ENCODE measurements around the gene MRAP. TPM values are rescaled to one million over a fixed set of nuclear protein-coding genes. Genes with fewer than 3 reads are reported as not detected.
A peak's percentile ranks its signal among the peaks of the same experiment; 100 is the strongest.

The MRAP gene
- total RNA-seq, 4 donors from 2014 or later: 0.98 to 1.8 TPM; not detected in 2

GRCh38 chr21:32347977-32348376 is 49.3 kb downstream of the MRAP start:
- no peak overlapping the region for H3K4me3 ChIP-seq
- no peaks in the 10 kb centered on the region for H3K27me3 ChIP-seq
- TF ChIP-seq POLR2AphosphoS5 (IDR thresholded peaks at IDR 0.05) (no peak), POLR2A (IDR thresholded peaks at IDR 0.05) (no peak), EP300 (IDR thresholded peaks at IDR 0.05) (no peak), CTCF (IDR thresholded peaks at IDR 0.05) (no peak)
- peaks cover 95% of the 10 kb centered on the region for H3K36me3 ChIP-seq
- peak overlapping the region; percentile 86 for H3K27ac ChIP-seq
- whole genome bisulfite sequencing: 74% methylated on average over 6 of the region's 11 CpGs
- peaks cover 50% of the 10 kb centered on the region for H3K4me1 ChIP-seq
- H3K9me3 ChIP-seq: no peaks in the 10 kb centered on the region
- DNase-seq (ENCODE audit: low spot score in 2 of 2): peak in 1 of 2 donors; percentile 64

DNA sequence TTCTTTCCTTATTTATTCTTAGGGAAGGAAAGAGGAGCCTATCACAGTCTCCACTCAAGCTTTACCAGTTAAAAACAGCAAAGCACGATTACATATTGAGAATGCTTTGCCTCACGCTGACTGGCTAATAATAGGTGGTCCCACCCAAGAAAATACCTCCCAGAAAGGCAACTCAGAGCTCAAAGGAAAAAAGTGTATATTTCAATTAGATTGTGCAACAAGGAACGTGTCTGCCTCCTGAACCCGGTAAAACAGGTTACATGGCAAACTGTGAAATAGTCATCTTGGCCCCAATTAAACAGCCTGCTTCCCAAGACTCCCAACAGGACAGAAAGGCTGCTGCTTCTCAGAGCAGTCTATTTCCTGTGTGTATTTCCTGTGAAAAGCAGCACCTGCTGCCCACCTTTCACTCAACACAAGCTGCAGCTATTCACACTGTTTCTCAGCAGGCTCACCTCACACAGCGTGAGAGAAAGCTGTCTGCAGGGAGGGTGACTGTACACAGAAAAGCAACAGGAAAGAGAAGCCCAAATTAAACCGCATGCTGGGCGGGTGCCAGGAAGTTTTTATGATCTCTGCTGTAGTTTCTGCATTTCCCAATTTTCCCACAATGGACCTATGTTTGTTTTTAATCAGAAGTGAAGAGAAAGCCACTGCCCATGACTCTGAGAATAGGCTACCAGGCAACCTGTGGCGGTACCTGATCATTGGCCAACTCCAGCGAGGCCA is 50.1 kb downstream of the MRAP start:
- Histone ChIP-seq H3K36me3 (peaks cover 95% of the 10 kb centered on the region), H3K4me1 (peaks cover 50% of the 10 kb centered on the region), H3K4me3 (no peak overlapping the region), H3K9me3 (no peaks in the 10 kb centered on the region), H3K27me3 (no peaks in the 10 kb centered on the region), H3K27ac (peak overlapping the region; percentile 86)
- no peak for DNase-seq (ENCODE audit: low spot score in 2 of 2)
- TF ChIP-seq CTCF (IDR thresholded peaks at IDR 0.05) (no peak), POLR2A (IDR thresholded peaks at IDR 0.05) (no peak), POLR2AphosphoS5 (IDR thresholded peaks at IDR 0.05) (no peak), EP300 (IDR thresholded peaks at IDR 0.05) (no peak)
- 64% methylated on average over 9 of the region's 9 CpGs for WGBS

- DNase-seq (ENCODE audit: low spot score in 2 of 2): peak in 1 of 2 donors; percentile 78
- no peak overlapping the region for H3K4me3 ChIP-seq
- H3K36me3 ChIP-seq: peaks cover 95% of the 10 kb centered on the region
- TF ChIP-seq POLR2A (IDR thresholded peaks at IDR 0.05) (no peak), EP300 (IDR thresholded peaks at IDR 0.05) (no peak), CTCF (IDR thresholded peaks at IDR 0.05) (no peak), POLR2AphosphoS5 (IDR thresholded peaks at IDR 0.05) (no peak)
- no peaks in the 10 kb centered on the region for H3K27me3 ChIP-seq
- peak overlapping the region; percentile 86 for H3K27ac ChIP-seq
- peaks cover 50% of the 10 kb centered on the region for H3K4me1 ChIP-seq
- 87% methylated on average over 15 of the region's 16 CpGs for WGBS
- no peaks in the 10 kb centered on the region for H3K9me3 ChIP-seq
These were observed 50.8 kb downstream of the MRAP start for GRCh38 chr21:32349333-32349944.

DNA sequence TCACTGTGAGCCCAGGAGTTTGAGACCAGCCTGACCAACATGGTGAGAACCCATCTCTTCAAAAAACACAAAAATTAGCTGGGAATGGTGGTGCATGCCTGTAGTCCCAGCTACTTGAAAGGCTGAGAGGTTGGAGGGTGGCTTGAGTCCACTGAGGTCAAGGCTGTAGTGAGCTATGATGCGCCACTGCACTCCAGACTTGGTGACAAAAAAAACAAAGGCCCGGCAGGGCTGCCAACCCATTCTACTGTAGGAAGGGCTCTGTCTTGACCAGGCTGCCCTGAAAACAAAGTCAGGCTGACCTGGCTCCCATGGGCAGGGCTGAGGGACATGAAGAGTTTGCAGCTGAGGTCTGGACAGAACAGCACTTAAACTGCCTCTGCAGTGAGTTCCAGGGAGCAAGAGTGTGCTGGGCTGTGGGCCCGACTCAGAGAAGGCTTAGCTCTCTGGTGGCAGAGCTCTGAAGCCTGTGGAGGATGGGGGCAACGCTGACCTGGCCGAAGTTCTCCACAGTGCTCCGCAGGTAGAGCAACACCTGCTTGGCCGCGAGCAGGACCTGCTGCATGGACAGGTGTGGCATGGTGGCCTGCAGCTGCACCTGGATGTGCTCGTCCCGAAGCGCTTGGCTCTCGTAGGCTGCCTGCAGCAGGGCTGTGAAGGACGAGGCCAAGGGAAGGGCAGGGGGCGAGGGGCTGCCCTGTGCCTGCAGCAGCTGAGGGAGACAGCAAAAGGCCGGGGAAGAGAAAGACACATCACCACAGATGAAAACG is 51.7 kb downstream of the MRAP start:
- Histone ChIP-seq H3K4me1 (peaks cover 50% of the 10 kb centered on the region), H3K9me3 (no peaks in the 10 kb centered on the region), H3K27me3 (no peaks in the 10 kb centered on the region), H3K27ac (peak overlapping the region; percentile 86), H3K36me3 (peaks cover 95% of the 10 kb centered on the region), H3K4me3 (no peak overlapping the region)
- DNase-seq (ENCODE audit: low spot score in 2 of 2): peak in 1 of 2 donors; percentile 40
- 90% methylated on average over 11 of the region's 16 CpGs for WGBS
- TF ChIP-seq POLR2AphosphoS5 (IDR thresholded peaks at IDR 0.05): no peak
- TF ChIP-seq CTCF (IDR thresholded peaks at IDR 0.05): no peak
- no peak for TF ChIP-seq POLR2A (IDR thresholded peaks at IDR 0.05)
- no peak for TF ChIP-seq EP300 (IDR thresholded peaks at IDR 0.05)

GRCh38 chr21:32350981-32351380 is 52.3 kb downstream of the MRAP start:
- WGBS: 88% methylated on average over 13 of the region's 13 CpGs
- TF ChIP-seq EP300 (IDR thresholded peaks at IDR 0.05): no peak
- no peak for TF ChIP-seq POLR2A (IDR thresholded peaks at IDR 0.05)
- no peak for TF ChIP-seq CTCF (IDR thresholded peaks at IDR 0.05)
- no peak for TF ChIP-seq POLR2AphosphoS5 (IDR thresholded peaks at IDR 0.05)
- Histone ChIP-seq H3K4me1 (peaks cover 50% of the 10 kb centered on the region), H3K9me3 (no peaks in the 10 kb centered on the region), H3K36me3 (peaks cover 95% of the 10 kb centered on the region), H3K27me3 (no peaks in the 10 kb centered on the region), H3K27ac (peak overlapping the region; percentile 59), H3K4me3 (no peak overlapping the region)
- DNase-seq (ENCODE audit: low spot score in 2 of 2): no peak
